HepG2 (cell line): Measurements from ENCODE around the gene ZBTB32. TPM values are rescaled to one million over a fixed set of nuclear protein-coding genes. Genes with fewer than 3 reads are reported as not detected.

Experiments used
- ATAC-seq: fragments of 200-7000 bp; cut with Tn5 transposase; 3 replicates; pipeline ENCODE4 v1.9.1; 2020; ENCODE audit warnings: mild to moderate bottlenecking, moderate library complexity
- BruUV-seq: library from RNA; stranded (reverse); fragments of 400-500 nt; replicated peaks from 2 replicates; lab custom pipeline; 2021; lab: Mats Ljungman, UMichigan
- CTCF ChIA-PET: fragments of 300-600 bp; formaldehyde crosslinking; extraction: SDS; loops from one replicate; lab custom pipeline; 2021; ENCODE audit warnings: low total read pairs, inconsistent platforms, low intra/inter-chr PET ratio; lab: Yijun Ruan, JAX
- POLR2A ChIA-PET: fragments of 350-600 bp; sonication (Branson Sonifier 250); formaldehyde crosslinking; loops from one replicate; lab custom pipeline; 2020; ENCODE audit warnings: antibody characterized with exemption, inconsistent platforms; lab: Yijun Ruan, JAX
- DNase-seq: peaks from one replicate; pipeline ENCODE4 v3.0.0-alpha.2; 2015; ENCODE audit warnings: low spot score
- FAIRE-seq: peaks from 3 replicates; lab custom pipeline; 2011; peaks lifted over from hg19 to GRCh38; lab: Jason Lieb, UNC
- H2AFZ ChIP-seq: one replicate; pipeline ENCODE4 v1.6.1; 2011; ENCODE audit warnings: low read length, inconsistent platforms
- H3K27ac ChIP-seq: fragments of 300-600 bp; 3 replicates; pipeline ENCODE4 v1.8.0; 2011; ENCODE audit warnings: mixed run types, mild to moderate bottlenecking, mixed read lengths, low read length, inconsistent platforms; ENCODE audit not compliant: insufficient read depth; ENCODE audit errors: extremely low read length
- H3K27me3 ChIP-seq, 2 experiments: fragments of 200-600 bp in 1 of 2; 2 replicates in 1 of 2; 3 replicates in 1 of 2; pipeline versions ENCODE4 v1.6.0 to v1.8.0; 2011; ENCODE audit warnings: low read length in 2 of 2, mild to moderate bottlenecking in 2 of 2, moderate library complexity in 2 of 2, inconsistent platforms in 1 of 2; ENCODE audit not compliant: insufficient read depth in 2 of 2, control insufficient read depth in 1 of 2
- H3K36me3 ChIP-seq, 2 experiments: fragments of 200-600 bp in 1 of 2; replicated peaks in 1 of 2; 2 replicates in 1 of 2; 3 replicates in 1 of 2; pipeline versions ENCODE4 v1.5.1 to v1.8.0; 2011; ENCODE audit warnings: low read length in 2 of 2, inconsistent platforms in 1 of 2; ENCODE audit not compliant: insufficient read depth in 2 of 2, control insufficient read depth in 1 of 2
- H3K4me1 ChIP-seq: 2 replicates; pipeline ENCODE4 v1.5.1; 2012; ENCODE audit warnings: low read length, inconsistent platforms; ENCODE audit not compliant: insufficient read depth
- H3K4me2 ChIP-seq: 2 replicates; pipeline ENCODE4 v1.6.0; 2011; ENCODE audit warnings: low read depth, low read length, inconsistent platforms
- H3K4me3 ChIP-seq, 3 experiments: fragments of 200-600 bp in 1 of 3; sonication (generic), shearing (Covaris generic) in 1 of 3; replicated peaks in 1 of 3; 2 replicates each; pipeline ENCODE4 v1.5.1; 2011 to 2016; ENCODE audit warnings: low read length in 3 of 3, inconsistent platforms in 2 of 3, low read depth in 2 of 3, mild to moderate bottlenecking in 2 of 3, control low read depth in 1 of 3, mixed read lengths in 1 of 3; ENCODE audit not compliant: insufficient read depth in 1 of 3
- H3K79me2 ChIP-seq: one replicate; pipeline ENCODE4 v1.6.1; 2011; ENCODE audit warnings: low read length, inconsistent platforms; ENCODE audit not compliant: insufficient read depth
- H3K9ac ChIP-seq: 2 replicates; pipeline ENCODE4 v1.6.0; 2011; ENCODE audit warnings: mild to moderate bottlenecking, low read depth, low read length, inconsistent platforms; ENCODE audit not compliant: insufficient read depth
- H3K9me3 ChIP-seq: 2 replicates; pipeline ENCODE4 v1.5.1; 2012; ENCODE audit warnings: mild to moderate bottlenecking, low read length
- H4K20me1 ChIP-seq: 2 replicates; pipeline ENCODE4 v1.6.0; 2011; ENCODE audit warnings: inconsistent platforms, mild to moderate bottlenecking, low read length, moderate library complexity; ENCODE audit not compliant: insufficient read depth
- ARHGAP35 ChIP-seq: sonication (generic); formaldehyde crosslinking; IDR thresholded peaks from 2 replicates; pipeline ENCODE4 v1.9.0; 2022; ENCODE audit warnings: mild to moderate bottlenecking, inconsistent platforms, moderate library complexity, missing genetic modification reagents, borderline replicate concordance
- BCL6 ChIP-seq: IDR thresholded peaks from 2 replicates; pipeline ENCODE4 v1.6.1; 2016; ENCODE audit warnings: missing genetic modification reagents, missing compliant biosample characterization
- HDAC2 ChIP-seq: sonication (generic); formaldehyde crosslinking; IDR thresholded peaks from 2 replicates; pipeline ENCODE4 v1.4.0; 2020; ENCODE audit warnings: missing genetic modification reagents
- HOXA5 ChIP-seq: sonication (generic); formaldehyde crosslinking; IDR thresholded peaks from 2 replicates; pipeline ENCODE4 v1.4.0; 2020; ENCODE audit warnings: missing genetic modification reagents
- ISL2 ChIP-seq: sonication (generic); formaldehyde crosslinking; IDR thresholded peaks from 2 replicates; pipeline ENCODE4 v1.5.0; 2020; ENCODE audit warnings: missing genetic modification reagents
- MAF1 ChIP-seq: sonication (generic); formaldehyde crosslinking; IDR thresholded peaks from 2 replicates; pipeline ENCODE4 v1.5.0; 2020; ENCODE audit warnings: missing genetic modification reagents, borderline replicate concordance
- MAZ ChIP-seq, 2 experiments: sonication (generic) in 1 of 2; formaldehyde crosslinking in 1 of 2; IDR thresholded peaks; 2 replicates each; pipeline versions ENCODE4 v1.5.0 to v1.6.1; 2012 to 2020; ENCODE audit warnings: low read depth in 2 of 2, mild to moderate bottlenecking in 2 of 2, borderline replicate concordance in 1 of 2, improper control_type of control experiment in 1 of 2, low read length in 1 of 2, missing genetic modification reagents in 1 of 2, moderate library complexity in 1 of 2
- MYPOP ChIP-seq: sonication (generic); formaldehyde crosslinking; IDR thresholded peaks from 2 replicates; pipeline ENCODE4 v1.8.1; 2023; ENCODE audit warnings: mild to moderate bottlenecking, moderate library complexity, missing genetic modification reagents
- SATB2 ChIP-seq: sonication (generic); formaldehyde crosslinking; IDR thresholded peaks from 2 replicates; pipeline ENCODE4 v1.5.0; 2020; ENCODE audit warnings: missing genetic modification reagents
- SMYD3 ChIP-seq: sonication (generic); formaldehyde crosslinking; IDR thresholded peaks from 2 replicates; pipeline ENCODE4 v1.8.1; 2023; ENCODE audit warnings: mild to moderate bottlenecking, missing genetic modification reagents
- TARDBP ChIP-seq: sonication (generic); formaldehyde crosslinking; IDR thresholded peaks from 2 replicates; pipeline ENCODE4 v1.8.0; 2022; ENCODE audit warnings: mild to moderate bottlenecking, missing genetic modification reagents
- ZNF121 ChIP-seq: sonication (generic); formaldehyde crosslinking; IDR thresholded peaks from 2 replicates; pipeline ENCODE4 v1.5.0; 2020; ENCODE audit warnings: mild to moderate bottlenecking, missing genetic modification reagents
- ZNF34 ChIP-seq: sonication (generic); formaldehyde crosslinking; IDR thresholded peaks from 2 replicates; pipeline ENCODE4 v1.4.0; 2020; ENCODE audit warnings: mild to moderate bottlenecking, missing genetic modification reagents, borderline replicate concordance
- ZNF768 ChIP-seq: sonication (generic); formaldehyde crosslinking; IDR thresholded peaks from 2 replicates; pipeline ENCODE4 v1.4.0; 2020; ENCODE audit warnings: missing genetic modification reagents
- WGBS: methylation state at CpG from one replicate; pipeline ENCODE4 v1.1.6; 2017; ENCODE audit warnings: low lambda C conversion rate; 5-methylcytosine and 5-hydroxymethylcytosine counted together
- in situ Hi-C: cut with HindIII; loops from 2 replicates; pipeline ENCODE4 v1.10.0; 2017; ENCODE audit warnings: low pct_unique_long_range_greater_than_20kb; ENCODE audit not compliant: extremely low pct_ligation_motif_present
- intact Hi-C: fragments of 100-400 bp; cut with micrococcal nuclease; formaldehyde crosslinking; loops from one replicate; pipeline ENCODE4 v1.10.0; 2022; ENCODE audit not compliant: unreplicated experiment
- polyA plus RNA-seq, 8 experiments: library from polyadenylated mRNA; depleted of rRNA in 3 of 8; stranded (reverse) in 7 of 8; unstranded in 1 of 8; fragments of >200 nt; fragmentation: Illumina TruSeq in 4 of 8; extraction: Trizol in 4 of 8; gene quantifications; 2 replicates each; pipeline versions ENCODE4 v1.2.1 to v1.2.3, GENCODE V29; 2011 to 2016; ENCODE audit warnings: low read depth in 4 of 8, missing spikeins in 1 of 8, mixed read lengths in 1 of 8; ENCODE audit not compliant: insufficient read depth in 1 of 8
- total RNA-seq, 5 experiments: library from RNA; depleted of rRNA; stranded (reverse); fragments of >200 nt; fragmentation: Illumina TruSeq; extraction: Trizol; gene quantifications; 2 replicates each; pipeline ENCODE4 v1.2.3, GENCODE V29; 2016; ENCODE audit warnings: low read depth in 1 of 5
- TF ChIP-seq, protein P1 (sequence below): sonication (generic); formaldehyde crosslinking; IDR thresholded peaks from 2 replicates; pipeline ENCODE4 v1.5.1; 2020; ENCODE audit warnings: missing genetic modification reagents, mild to moderate bottlenecking, borderline replicate concordance

Gene ZBTB32
- total and polyA plus RNA-seq, 2 of the 13 experiments (the other 11 are each of a cell fraction or from before 2014, with no cell fraction given) = not detected

DNA sequence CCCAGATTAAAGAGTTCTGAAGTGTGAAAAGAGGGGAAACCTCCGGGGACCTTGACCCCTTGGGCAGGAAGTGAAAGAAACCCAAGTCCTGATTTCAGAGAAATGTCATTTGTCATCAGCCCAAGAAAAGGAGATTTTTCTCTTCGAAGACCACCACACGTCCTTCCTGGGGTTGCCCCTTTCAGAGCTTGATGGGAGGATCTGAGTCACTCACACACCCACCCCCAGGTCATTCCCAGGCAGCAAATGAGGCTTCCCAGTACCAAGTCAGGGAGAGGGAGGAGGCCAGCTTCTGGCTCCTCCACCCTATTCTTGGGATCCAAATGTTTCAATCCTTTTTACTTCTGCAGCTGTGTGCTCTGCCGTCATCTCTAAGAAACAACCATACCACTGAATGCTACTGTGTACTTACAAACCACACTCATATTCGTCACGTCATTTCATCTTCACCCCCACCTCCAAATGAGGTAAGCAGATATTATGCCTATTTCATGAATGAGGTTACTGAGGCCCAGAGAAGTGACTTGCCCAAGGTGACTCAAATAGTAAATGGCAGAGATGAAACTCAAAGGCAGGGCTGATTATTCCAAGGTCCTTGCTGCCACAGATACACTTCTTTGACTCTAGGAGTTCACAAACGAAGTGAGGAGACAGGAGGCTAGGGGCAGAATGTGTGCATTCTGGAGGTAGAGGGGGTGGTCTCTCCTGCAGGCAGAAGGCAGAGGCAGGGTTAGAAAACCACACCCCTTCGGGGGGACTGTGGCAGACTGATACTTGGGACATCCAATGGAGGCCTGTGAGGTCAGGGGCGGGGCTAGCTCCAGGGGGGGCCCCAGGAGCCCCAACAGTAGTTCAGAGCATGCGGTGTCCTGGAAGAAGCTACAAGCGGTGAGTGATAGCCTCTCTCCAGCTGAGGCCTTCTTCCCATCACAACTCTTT is 8.5 kb downstream of the ZBTB32 start (continued):
- TF ChIP-seq MYPOP (CRISPR knock-in tag) (no peak), ZNF34 (CRISPR knock-in tag) (no peak)

GRCh38 chr19:35713506-35713850 is 9.1 kb downstream of the ZBTB32 start:
- 68% methylated on average over 2 of the region's 2 CpGs for WGBS
- no peaks in the 10 kb centered on the region; a peak in 1 of 5 replicates for H3K27me3 ChIP-seq
- peaks cover 1% of the 10 kb centered on the region; the same call in 1 of the 2 replicates for H4K20me1 ChIP-seq
- in situ Hi-C loops = no loop called here
- no peak for ATAC-seq
- H3K4me2 ChIP-seq = no peak overlapping the region
- no peak for TF ChIP-seq TARDBP (CRISPR knock-in tag)
- TF ChIP-seq MAZ (IDR thresholded peaks at IDR 0.05; ENCODE audit: borderline replicate concordance, low read depth, low read length) = no peak
- TF ChIP-seq MAZ (CRISPR knock-in tag; IDR thresholded peaks at IDR 0.05; ENCODE audit: low read depth) = no peak
- no peak for TF ChIP-seq HOXA5 (CRISPR knock-in tag)
- TF ChIP-seq SATB2 (CRISPR knock-in tag) = no peak
- no peak for TF ChIP-seq ZNF768 (CRISPR knock-in tag)
- no peak for TF ChIP-seq HDAC2 (CRISPR knock-in tag)
- TF ChIP-seq ZNF121 (CRISPR knock-in tag) = no peak
- TF ChIP-seq ARHGAP35 (CRISPR knock-in tag) = no peak
- no peak for TF ChIP-seq SMYD3 (CRISPR knock-in tag)
- no peak for TF ChIP-seq ISL2
- TF ChIP-seq, protein P1, sequence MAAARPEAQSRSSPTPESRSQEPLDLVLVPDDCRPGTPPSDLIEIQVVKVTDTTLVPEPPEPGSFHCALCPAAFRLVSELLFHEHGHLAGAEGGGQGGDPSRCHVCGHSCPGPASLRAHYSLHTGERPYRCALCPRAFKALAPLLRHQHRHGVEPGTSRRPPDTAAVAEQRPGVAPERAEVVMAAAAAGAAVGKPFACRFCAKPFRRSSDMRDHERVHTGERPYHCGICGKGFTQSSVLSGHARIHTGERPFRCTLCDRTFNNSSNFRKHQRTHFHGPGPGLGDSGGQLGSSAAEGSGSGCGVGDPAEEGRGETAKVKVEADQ = no peak
- TF ChIP-seq MAF1 (CRISPR knock-in tag) = no peak
- no peak for TF ChIP-seq BCL6 (CRISPR knock-in tag)
- ChIA-PET POLR2A (interaction anchor here (5.0 kb wide), 1 partner anchor 11 kb away, joined by 23 read pairs; no protein-coding TSS in a partner anchor), CTCF (interaction anchor here (7.0 kb wide), 1 partner anchor 19 kb away, joined by 201 read pairs; no protein-coding TSS in a partner anchor)
- DNase-seq = no peak
- no peak overlapping the region for H2AFZ ChIP-seq
- peaks cover 2% of the 10 kb centered on the region for H3K79me2 ChIP-seq
- no peak for FAIRE-seq
- H3K27ac ChIP-seq = no peak overlapping the region
- H3K4me3 ChIP-seq = no peak overlapping the region
- H3K9me3 ChIP-seq = no peaks in the 10 kb centered on the region
- intact Hi-C loops = no loop called here
- H3K9ac ChIP-seq = no peak overlapping the region
- no peaks in the 10 kb centered on the region for H3K36me3 ChIP-seq
- no TSS peak for BruUV-seq
- peaks cover 24% of the 10 kb centered on the region for H3K4me1 ChIP-seq
